ENCODE measurements around the gene PDE3B. TPM values are rescaled to one million over a fixed set of nuclear protein-coding genes. Genes with fewer than 3 reads are reported as not detected.

PDE3B gene
- total and polyA plus RNA-seq, 2 of the 8 experiments (the other 6 are each of a cell fraction or from before 2014, with no cell fraction given), result 2.7 to 10.9 TPM

DNA sequence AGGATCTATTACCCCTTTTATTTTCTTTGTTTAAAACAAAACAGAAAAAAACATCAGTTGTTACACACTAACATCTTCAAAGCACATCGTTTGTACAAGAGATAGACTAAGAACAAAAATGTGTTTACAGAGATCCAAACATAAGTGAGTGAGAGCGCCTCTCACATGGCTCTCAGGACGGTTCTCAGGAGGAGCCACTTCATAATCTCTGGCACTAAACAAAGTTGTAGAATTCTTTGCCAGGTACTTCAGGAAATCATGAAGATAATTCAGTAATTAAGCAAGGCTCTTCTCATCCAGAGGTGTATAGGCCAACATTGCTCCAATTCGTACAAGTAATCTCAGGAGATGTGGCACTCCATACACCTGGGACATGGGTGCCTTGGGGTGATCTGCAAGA is 29.8 kb downstream of the PDE3B start:
- no peak overlapping the region for H2AK5ac ChIP-seq (ENCODE audit: low read depth, low read length)
- no peaks in the 10 kb centered on the region for H3K36me3 ChIP-seq (ENCODE audit: control insufficient read depth in 2 of 4, insufficient read depth in 4 of 4, low read length in 3 of 4)
- H2BK20ac ChIP-seq (ENCODE audit: low read length), result no peak overlapping the region
- DNase-seq (ENCODE audit: low read depth in 1 of 2, low spot score in 2 of 2) (no peak), FAIRE-seq (no peak)
- 0 out of 4 replicates have a peak, but pooled peaks cover 0 to 2% of the 10 kb centered on the region in 2 experiments for H3K79me2 ChIP-seq (ENCODE audit: control insufficient read depth in 1 of 2, insufficient read depth in 2 of 2, low read length in 2 of 2)
- H3K4me1 ChIP-seq (replicated peaks in 1 of 4; ENCODE audit: control insufficient read depth in 3 of 4, insufficient read depth in 4 of 4, low read length in 3 of 4), result no peaks in the 10 kb centered on the region
- no peak overlapping the region for H3K27ac ChIP-seq (ENCODE audit: low read depth, low read length)
- H3K23ac ChIP-seq (ENCODE audit: insufficient read length), result no peak overlapping the region
- no peaks in the 10 kb centered on the region for H4K20me1 ChIP-seq (replicated peaks in 1 of 2; ENCODE audit: control insufficient read depth in 1 of 2, insufficient read depth in 2 of 2, low read length in 2 of 2)
- no peak overlapping the region for H3K4me2 ChIP-seq (ENCODE audit: insufficient read depth in 1 of 2, low read depth in 2 of 2, low read length in 2 of 2)
- H3K27me3 ChIP-seq (replicated peaks in 1 of 4; ENCODE audit: control insufficient read depth in 3 of 4, extremely low read depth in 1 of 4, insufficient read depth in 3 of 4, low read length in 3 of 4), result no peaks in the 10 kb centered on the region
- no peaks in the 10 kb centered on the region for H3K9me3 ChIP-seq (ENCODE audit: insufficient read depth in 2 of 2, low read depth in 1 of 2, low read length in 1 of 2)
- H4K91ac ChIP-seq (replicated peaks; ENCODE audit: insufficient read length, low read length), result no peak overlapping the region
- no peak overlapping the region for H2BK15ac ChIP-seq (ENCODE audit: low read length)
- no peak overlapping the region for H2BK12ac ChIP-seq (ENCODE audit: low read depth, low read length)
- H3K56ac ChIP-seq (replicated peaks; ENCODE audit: insufficient read length, low read depth, low read length), result no peak overlapping the region
- POLR2A ChIA-PET (ENCODE audit: partially characterized antibody), result interaction anchor here (1.1 kb wide), 1 partner anchor 153 kb away, joined by 3 read pairs; the partner anchor contains the start of gene PSMA1
- no peak overlapping the region for H4K5ac ChIP-seq (ENCODE audit: insufficient read length, low read depth, low read length)
- H3K14ac ChIP-seq (ENCODE audit: insufficient read length), result no peak overlapping the region
- H3K79me1 ChIP-seq (ENCODE audit: low read depth, low read length), result no peaks in the 10 kb centered on the region
- no peak overlapping the region for H3K9ac ChIP-seq (replicated peaks in 1 of 4; ENCODE audit: extremely low read depth in 1 of 4, low read depth in 3 of 4, low read length in 3 of 4)
- no peaks in the 10 kb centered on the region for H3K23me2 ChIP-seq (ENCODE audit: low read depth, low read length)
- H2BK120ac ChIP-seq (replicated peaks; ENCODE audit: low read depth, low read length), result no peak overlapping the region
- no peak overlapping the region for H2BK5ac ChIP-seq (ENCODE audit: low read depth, low read length)
- no peak overlapping the region for H4K8ac ChIP-seq (ENCODE audit: extremely low read depth, insufficient read depth, low read length)
- H3K18ac ChIP-seq (ENCODE audit: extremely low read depth, low read length), result no peak overlapping the region
- WGBS, 2 experiments (ENCODE audit: extremely low coverage in 1 of 2, insufficient coverage in 1 of 2, insufficient read length in 1 of 2, insufficient replicate concordance in 2 of 2, low coverage in 1 of 2, low lambda C conversion rate in 2 of 2, missing lambda C conversion rate in 1 of 2), result 93% methylated on average over 4 of the region's 4 CpGs; no CpG with 5 or more reads in 1 of the 2 experiments
- H3K4me3 ChIP-seq (ENCODE audit: extremely low read depth in 1 of 4, insufficient read depth in 2 of 4, low read depth in 3 of 4, low read length in 4 of 4), result no peak overlapping the region
- H3K4ac ChIP-seq (replicated peaks; ENCODE audit: insufficient read length, low read depth, low read length), result no peak overlapping the region
- CTCF ChIA-PET (ENCODE audit: partially characterized antibody), result no interaction called here
- no peak overlapping the region for H2AFZ ChIP-seq (ENCODE audit: low read length)
- TF ChIP-seq ASH2L (IDR thresholded peaks at IDR 0.05; ENCODE audit: low read length), result no peak
- TF ChIP-seq JUND (IDR thresholded peaks at IDR 0.05; ENCODE audit: low read length), result no peak
- no peak for TF ChIP-seq HDAC6 (IDR thresholded peaks at IDR 0.05; ENCODE audit: low read depth, low read length)
- TF ChIP-seq, protein P1, sequence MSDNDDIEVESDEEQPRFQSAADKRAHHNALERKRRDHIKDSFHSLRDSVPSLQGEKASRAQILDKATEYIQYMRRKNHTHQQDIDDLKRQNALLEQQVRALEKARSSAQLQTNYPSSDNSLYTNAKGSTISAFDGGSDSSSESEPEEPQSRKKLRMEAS (IDR thresholded peaks at IDR 0.05), result no peak
- TF ChIP-seq TAF1 (IDR thresholded peaks at IDR 0.05; ENCODE audit: low read depth, low read length), result no peak
- TF ChIP-seq TCF12 (IDR thresholded peaks at IDR 0.05; ENCODE audit: low read depth, low read length), result no peak
- TF ChIP-seq, protein P2, sequence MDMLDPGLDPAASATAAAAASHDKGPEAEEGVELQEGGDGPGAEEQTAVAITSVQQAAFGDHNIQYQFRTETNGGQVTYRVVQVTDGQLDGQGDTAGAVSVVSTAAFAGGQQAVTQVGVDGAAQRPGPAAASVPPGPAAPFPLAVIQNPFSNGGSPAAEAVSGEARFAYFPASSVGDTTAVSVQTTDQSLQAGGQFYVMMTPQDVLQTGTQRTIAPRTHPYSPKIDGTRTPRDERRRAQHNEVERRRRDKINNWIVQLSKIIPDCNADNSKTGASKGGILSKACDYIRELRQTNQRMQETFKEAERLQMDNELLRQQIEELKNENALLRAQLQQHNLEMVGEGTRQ (IDR thresholded peaks at IDR 0.05; ENCODE audit: low read length), result no peak
- TF ChIP-seq, protein P3, sequence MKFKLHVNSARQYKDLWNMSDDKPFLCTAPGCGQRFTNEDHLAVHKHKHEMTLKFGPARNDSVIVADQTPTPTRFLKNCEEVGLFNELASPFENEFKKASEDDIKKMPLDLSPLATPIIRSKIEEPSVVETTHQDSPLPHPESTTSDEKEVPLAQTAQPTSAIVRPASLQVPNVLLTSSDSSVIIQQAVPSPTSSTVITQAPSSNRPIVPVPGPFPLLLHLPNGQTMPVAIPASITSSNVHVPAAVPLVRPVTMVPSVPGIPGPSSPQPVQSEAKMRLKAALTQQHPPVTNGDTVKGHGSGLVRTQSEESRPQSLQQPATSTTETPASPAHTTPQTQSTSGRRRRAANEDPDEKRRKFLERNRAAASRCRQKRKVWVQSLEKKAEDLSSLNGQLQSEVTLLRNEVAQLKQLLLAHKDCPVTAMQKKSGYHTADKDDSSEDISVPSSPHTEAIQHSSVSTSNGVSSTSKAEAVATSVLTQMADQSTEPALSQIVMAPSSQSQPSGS (IDR thresholded peaks at IDR 0.05; ENCODE audit: low read length), result no peak
- TF ChIP-seq CTBP2 (IDR thresholded peaks at IDR 0.05; ENCODE audit: borderline replicate concordance, insufficient read depth, insufficient read length, low read length), result no peak
- TF ChIP-seq SP4 (IDR thresholded peaks at IDR 0.05; ENCODE audit: low read length), result no peak
- TF ChIP-seq, protein P4, sequence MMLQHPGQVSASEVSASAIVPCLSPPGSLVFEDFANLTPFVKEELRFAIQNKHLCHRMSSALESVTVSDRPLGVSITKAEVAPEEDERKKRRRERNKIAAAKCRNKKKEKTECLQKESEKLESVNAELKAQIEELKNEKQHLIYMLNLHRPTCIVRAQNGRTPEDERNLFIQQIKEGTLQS (IDR thresholded peaks at IDR 0.05; ENCODE audit: insufficient read depth, low read depth, low read length), result no peak

Measured in H1 (cell line).